Fibroblast of villous mesenchyme (primary cell): Measurements from ENCODE around the gene WDR45B. TPM values are rescaled to one million over a fixed set of nuclear protein-coding genes. Genes with fewer than 3 reads are reported as not detected.

Source experiments
- DNase-seq: peaks from one replicate; pipeline ENCODE4 v3.0.0-alpha.2; 2010; ENCODE audit warnings: low read depth
- H3K4me3 ChIP-seq: 2 replicates; pipeline ENCODE4 v1.5.1; 2011; ENCODE audit warnings: low read depth, mild to moderate bottlenecking, low read length
- total RNA-seq: library from RNA; depleted of rRNA; stranded (reverse); fragments of >200 nt; gene quantifications from 2 replicates; pipeline ENCODE4 v1.2.3, GENCODE V29; 2012
- TF ChIP-seq, protein P1 (sequence below): IDR thresholded peaks from 2 replicates; pipeline ENCODE4 v1.5.1; 2012; ENCODE audit warnings: low read depth, mild to moderate bottlenecking, low read length; ENCODE audit not compliant: insufficient read depth

Gene WDR45B
- total RNA-seq, 1 donor: 70.8 TPM

DNA sequence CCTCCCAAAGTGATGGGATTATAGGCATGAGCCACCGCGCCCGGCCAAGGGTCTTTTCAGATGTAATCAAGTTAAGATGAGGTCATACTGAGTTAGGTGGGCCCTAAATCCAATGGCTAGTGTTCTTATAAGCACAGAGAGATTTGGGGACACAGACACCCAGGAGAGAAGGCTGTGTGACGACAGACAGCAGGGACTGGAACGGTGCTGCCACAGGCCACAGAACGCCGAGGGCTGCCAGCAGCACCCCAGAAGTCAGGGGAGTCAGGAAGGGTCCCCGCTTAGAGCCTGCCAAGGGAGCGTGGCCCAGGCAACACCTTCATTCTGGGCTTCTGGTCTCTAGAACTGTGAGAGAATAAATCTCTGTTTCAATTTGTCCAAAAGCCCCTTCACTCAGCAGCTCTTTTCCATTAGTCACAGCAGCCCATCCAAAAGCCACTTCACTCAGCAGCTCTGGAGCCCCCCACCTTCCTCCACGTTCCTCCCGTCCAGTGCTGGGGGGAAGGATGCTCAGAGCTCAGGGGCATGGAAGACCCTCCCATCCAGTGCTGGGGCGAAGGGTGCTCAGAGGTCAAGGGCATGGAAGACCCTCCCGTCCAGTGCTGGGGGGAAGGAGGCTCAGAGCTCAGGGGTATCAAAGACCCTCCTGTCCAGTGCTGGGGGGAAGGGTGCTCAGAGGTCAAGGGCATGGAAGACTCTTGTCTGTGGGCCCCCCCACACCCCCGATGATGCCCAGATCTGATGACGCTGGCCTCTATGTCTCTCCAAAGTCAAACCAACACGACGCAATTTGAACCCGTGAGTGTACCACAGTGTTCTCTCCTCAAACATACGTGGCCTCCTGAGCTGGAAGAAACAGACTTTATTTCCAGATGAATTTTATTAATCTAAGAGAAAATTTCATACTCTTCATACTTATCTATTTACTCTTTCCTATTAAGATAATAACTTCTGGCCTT lies 38.4 kb upstream of the WDR45B start:
- DNase-seq: no peak
- TF ChIP-seq, protein P1, sequence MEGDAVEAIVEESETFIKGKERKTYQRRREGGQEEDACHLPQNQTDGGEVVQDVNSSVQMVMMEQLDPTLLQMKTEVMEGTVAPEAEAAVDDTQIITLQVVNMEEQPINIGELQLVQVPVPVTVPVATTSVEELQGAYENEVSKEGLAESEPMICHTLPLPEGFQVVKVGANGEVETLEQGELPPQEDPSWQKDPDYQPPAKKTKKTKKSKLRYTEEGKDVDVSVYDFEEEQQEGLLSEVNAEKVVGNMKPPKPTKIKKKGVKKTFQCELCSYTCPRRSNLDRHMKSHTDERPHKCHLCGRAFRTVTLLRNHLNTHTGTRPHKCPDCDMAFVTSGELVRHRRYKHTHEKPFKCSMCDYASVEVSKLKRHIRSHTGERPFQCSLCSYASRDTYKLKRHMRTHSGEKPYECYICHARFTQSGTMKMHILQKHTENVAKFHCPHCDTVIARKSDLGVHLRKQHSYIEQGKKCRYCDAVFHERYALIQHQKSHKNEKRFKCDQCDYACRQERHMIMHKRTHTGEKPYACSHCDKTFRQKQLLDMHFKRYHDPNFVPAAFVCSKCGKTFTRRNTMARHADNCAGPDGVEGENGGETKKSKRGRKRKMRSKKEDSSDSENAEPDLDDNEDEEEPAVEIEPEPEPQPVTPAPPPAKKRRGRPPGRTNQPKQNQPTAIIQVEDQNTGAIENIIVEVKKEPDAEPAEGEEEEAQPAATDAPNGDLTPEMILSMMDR: no peak

DNA sequence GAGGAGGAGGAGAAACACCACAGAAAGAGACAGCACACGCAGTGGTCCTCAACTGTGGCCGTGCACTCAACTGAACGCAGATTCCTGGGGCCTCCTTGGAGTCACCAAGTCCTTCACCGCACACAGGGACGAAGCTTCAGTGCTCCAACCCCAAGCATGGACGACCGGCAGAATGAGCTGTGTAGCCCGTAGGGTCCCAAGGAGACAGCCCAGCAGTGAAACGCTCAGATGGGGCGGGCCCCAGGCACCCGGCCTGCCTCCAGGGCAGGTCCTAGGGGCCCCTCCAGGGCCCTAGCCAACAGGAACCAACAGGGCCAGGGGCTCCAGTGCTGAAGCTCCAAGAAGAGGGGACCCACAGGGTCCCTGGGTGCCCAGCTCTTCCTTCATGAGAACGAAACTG lies 37.0 kb upstream of the WDR45B start:
- no peak overlapping the region for H3K4me3 ChIP-seq
- TF ChIP-seq, protein P1: no peak
- DNase-seq: no peak

More for the DNA sequence above, 38.4 kb upstream of the WDR45B start:
- no peak overlapping the region for H3K4me3 ChIP-seq

DNA sequence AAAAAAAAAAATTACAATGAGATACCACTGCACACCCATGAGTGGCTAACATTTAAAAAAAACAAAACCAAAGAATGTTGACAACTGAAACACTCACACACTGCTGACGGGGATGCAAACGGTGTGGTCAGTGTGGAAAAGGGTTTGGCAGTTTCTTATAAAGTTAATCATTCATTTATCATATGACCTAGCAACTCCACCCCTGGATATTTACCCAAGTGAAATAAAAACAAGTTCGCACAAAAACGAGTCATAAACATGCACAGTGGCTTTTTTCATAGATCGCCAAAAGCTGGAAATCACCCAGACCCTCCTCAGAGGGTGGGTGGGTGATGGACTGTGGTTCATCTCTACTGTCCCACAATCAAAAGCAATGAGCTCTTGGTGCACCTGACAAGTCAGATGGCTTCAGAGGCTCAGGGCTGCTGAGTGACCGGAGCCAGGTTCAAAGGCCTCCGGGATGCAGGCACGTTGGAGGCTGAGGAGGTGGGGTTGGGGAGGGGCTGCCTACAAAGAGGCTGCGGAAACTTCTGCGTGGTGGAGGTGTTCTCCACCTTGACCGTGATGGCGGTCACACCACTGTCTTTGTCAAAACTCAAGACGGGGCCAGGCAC lies 36.1 kb upstream of the WDR45B start:
- TF ChIP-seq, protein P1: no peak
- H3K4me3 ChIP-seq: no peak overlapping the region
- no peak for DNase-seq

DNA sequence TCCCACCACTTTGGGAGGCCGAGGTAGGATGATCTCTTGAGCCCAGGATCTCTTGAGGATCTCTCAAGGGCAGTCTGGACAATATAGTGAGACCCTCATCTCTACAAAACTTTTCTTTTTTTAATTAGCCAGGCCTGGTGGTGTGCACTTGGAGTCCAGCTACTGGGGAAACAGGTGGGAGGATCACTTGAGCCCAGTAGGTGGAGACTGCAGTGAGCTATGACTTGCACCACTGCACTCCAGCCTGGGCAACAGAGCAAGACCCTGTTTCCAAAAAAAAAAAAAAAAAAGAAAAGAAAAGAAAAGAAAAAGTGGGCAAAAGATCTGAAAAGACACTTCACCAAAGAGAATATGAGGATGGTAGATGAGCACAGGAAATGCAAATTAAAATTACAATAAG lies 35.3 kb upstream of the WDR45B start:
- TF ChIP-seq, protein P1: no peak
- no peak for DNase-seq
- H3K4me3 ChIP-seq: no peak overlapping the region

GRCh38 chr17:82681547-82681946 lies 33.3 kb upstream of the WDR45B start:
- TF ChIP-seq, protein P1: no peak
- no peak for DNase-seq
- H3K4me3 ChIP-seq: no peak overlapping the region

DNA sequence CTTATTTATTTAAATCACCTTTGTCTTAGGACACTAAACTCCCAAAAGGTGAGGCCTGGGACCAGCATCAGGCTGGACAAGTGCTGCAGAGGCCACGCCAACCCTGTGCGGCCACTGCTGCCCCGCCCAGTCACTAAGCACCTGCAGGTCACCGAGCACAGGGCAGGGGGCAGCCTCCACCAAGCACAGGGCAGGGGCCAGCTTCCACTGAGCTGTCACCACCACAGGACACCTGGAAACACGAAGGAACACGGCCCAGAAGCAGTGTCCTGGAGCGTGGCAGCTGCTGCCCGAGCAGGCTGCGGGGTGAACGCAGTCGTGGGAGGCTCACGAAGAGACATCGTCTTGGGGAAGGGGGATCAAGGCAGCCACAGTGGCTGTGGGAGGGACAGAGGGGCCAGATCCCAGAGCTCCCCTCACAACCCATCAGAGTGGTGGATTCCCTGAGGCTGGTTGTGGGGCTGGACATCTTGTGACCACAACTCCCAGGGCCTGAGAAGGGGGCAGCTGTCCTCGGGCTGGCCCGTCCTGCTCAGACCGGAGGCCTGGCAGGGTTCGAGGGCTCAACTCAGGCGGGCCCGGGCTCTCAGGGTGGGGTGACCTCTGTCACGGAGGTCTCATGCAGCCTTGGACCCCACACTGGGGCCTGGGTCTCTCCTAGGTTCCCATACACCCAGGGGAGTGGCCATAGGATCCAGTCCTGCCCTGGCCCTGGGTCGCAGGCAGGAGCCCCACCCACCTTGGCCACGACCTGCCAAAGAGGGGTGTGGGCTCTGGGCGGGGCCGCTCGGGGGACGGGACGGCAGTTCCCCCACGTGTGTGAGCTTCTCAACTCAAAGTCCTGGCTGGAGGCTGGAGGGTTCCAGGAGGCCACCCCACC lies 31.6 kb upstream of the WDR45B start:
- TF ChIP-seq, protein P1: no peak
- no peak for DNase-seq
- H3K4me3 ChIP-seq: no peak overlapping the region
